Common myeloid progenitor, CD34-positive (primary cell): ENCODE measurements around the gene GDPGP1.
"Not testable (repeated sequence)": the region's sequence is repeated elsewhere in the genome, so short reads cannot be mapped to it uniquely, and the experiment has no call there.

ENCODE experiments used
- CTCF ChIA-PET: fragments of 350-600 bp; sonication (Branson Sonifier 250); formaldehyde crosslinking; loops from one replicate; lab custom pipeline; 2021; ENCODE audit warnings: antibody characterized with exemption; lab: Charles Lee
- POLR2A ChIA-PET: fragments of 350-600 bp; sonication (Branson Sonifier 250); formaldehyde crosslinking; loops from one replicate; lab custom pipeline; 2021; ENCODE audit warnings: antibody characterized with exemption; lab: Charles Lee
- DNase-seq, 3 donors: peaks; one replicate each; pipeline versions ENCODE4 v3.0.0 to v3.0.0-alpha.2; 2013
- H3K27ac ChIP-seq, 2 experiments: 1 replicate in 1 of 2; 2 replicates in 1 of 2; pipeline ENCODE4 v1.7.0; 2013; ENCODE audit warnings: inconsistent platforms in 2 of 2, low read length in 2 of 2, mild to moderate bottlenecking in 2 of 2, low read depth in 1 of 2, moderate library complexity in 1 of 2; ENCODE audit not compliant: severe bottlenecking in 2 of 2, insufficient read depth in 1 of 2, poor library complexity in 1 of 2
- H3K27me3 ChIP-seq, 5 experiments: replicated peaks in 2 of 5; 1 replicate in 3 of 5; 2 replicates in 2 of 5; pipeline versions ENCODE4 v1.6.1 to v1.7.0; 2013; ENCODE audit warnings: low read length in 4 of 5, mild to moderate bottlenecking in 2 of 5, moderate library complexity in 2 of 5, inconsistent platforms in 1 of 5; ENCODE audit not compliant: insufficient read depth in 5 of 5, control insufficient read depth in 4 of 5
- H3K36me3 ChIP-seq, 4 experiments: 1 replicate in 2 of 4; 2 replicates in 2 of 4; pipeline versions ENCODE4 v1.6.1 to v1.7.0; 2013; ENCODE audit warnings: low read length in 3 of 4, control low read depth in 1 of 4, mild to moderate bottlenecking in 1 of 4; ENCODE audit not compliant: control insufficient read depth in 4 of 4, insufficient read depth in 4 of 4
- H3K4me1 ChIP-seq, 4 experiments: 1 replicate in 3 of 4; 2 replicates in 1 of 4; pipeline versions ENCODE4 v1.6.1 to v1.7.1; 2013; ENCODE audit warnings: low read length in 3 of 4, mild to moderate bottlenecking in 3 of 4, control low read depth in 1 of 4, inconsistent platforms in 1 of 4, moderate library complexity in 1 of 4; ENCODE audit not compliant: control insufficient read depth in 4 of 4, insufficient read depth in 4 of 4; ENCODE audit errors: control extremely low read depth in 1 of 4
- H3K4me3 ChIP-seq, 7 experiments: 1 replicate in 4 of 7; 2 replicates in 3 of 7; pipeline versions ENCODE4 v1.5.1 to v1.7.0; 2013; ENCODE audit warnings: mild to moderate bottlenecking in 7 of 7, low read length in 6 of 7, moderate library complexity in 6 of 7, inconsistent platforms in 2 of 7, low read depth in 2 of 7, control low read depth in 1 of 7; ENCODE audit not compliant: insufficient read depth in 4 of 7, control insufficient read depth in 1 of 7; ENCODE audit errors: extremely low read depth in 1 of 7
- H3K9me3 ChIP-seq, 5 experiments: 1 replicate in 4 of 5; 2 replicates in 1 of 5; pipeline versions ENCODE4 v1.6.1 to v1.7.1; 2013; ENCODE audit warnings: low read length in 4 of 5, mild to moderate bottlenecking in 2 of 5, inconsistent platforms in 1 of 5, low read depth in 1 of 5, moderate library complexity in 1 of 5; ENCODE audit not compliant: control insufficient read depth in 4 of 5, insufficient read depth in 2 of 5; ENCODE audit errors: control extremely low read depth in 1 of 5
- WGBS: methylation state at CpG from one replicate; pipeline ENCODE4 v1.1.5; 2013; ENCODE audit not compliant: insufficient coverage; 5-methylcytosine and 5-hydroxymethylcytosine counted together

GDPGP1 gene

DNA sequence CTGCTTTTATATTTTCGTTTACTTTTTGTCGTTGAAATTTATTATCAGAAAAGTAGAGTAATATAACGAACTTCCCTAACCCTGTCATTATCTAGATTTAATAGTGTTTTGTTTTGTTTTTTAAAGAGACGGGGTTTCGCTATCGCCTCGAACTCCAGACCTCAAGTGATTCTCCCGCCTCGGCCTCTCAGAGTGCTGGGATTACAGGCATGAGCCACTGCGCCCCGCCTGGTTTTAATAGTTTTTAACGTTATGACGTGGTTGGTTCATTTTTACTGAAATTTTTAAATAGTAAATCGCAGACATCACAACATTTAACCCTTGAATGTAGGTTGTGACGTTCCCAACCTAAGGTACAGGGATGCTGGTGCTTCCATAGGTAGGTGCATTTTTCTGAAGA lies 32.5 kb downstream of the GDPGP1 start:
- peaks cover 21 to 36% (median 33%) of the 10 kb centered on the region in 4 experiments for H3K4me1 ChIP-seq
- peak overlapping the region; percentile 87 to 94 for H3K27ac ChIP-seq
- no peaks in the 10 kb centered on the region for H3K27me3 ChIP-seq
- H3K9me3 ChIP-seq, result no peaks in the 10 kb centered on the region
- CTCF ChIA-PET, result interaction anchor here (1.4 kb wide), 1 partner anchor 45 kb away, joined by 4 read pairs; no protein-coding TSS in a partner anchor
- POLR2A ChIA-PET, result interaction anchor here (1.0 to 1.2 kb wide), 2 partner anchors 11 to 33 kb away, joined by 3 to 4 read pairs; partner anchors contain the start of genes CIB1 and GDPGP1
- no CpG with 5 or more reads among the region's 15 CpGs for WGBS
- H3K36me3 ChIP-seq, result peaks cover 6 to 30% (median 20%) of the 10 kb centered on the region in 4 experiments
- DNase-seq, result peak in 2 of 3 donors; percentile 30 to 41
- peak overlapping the region; percentile 63 to 93 (median 84) for H3K4me3 ChIP-seq

DNA sequence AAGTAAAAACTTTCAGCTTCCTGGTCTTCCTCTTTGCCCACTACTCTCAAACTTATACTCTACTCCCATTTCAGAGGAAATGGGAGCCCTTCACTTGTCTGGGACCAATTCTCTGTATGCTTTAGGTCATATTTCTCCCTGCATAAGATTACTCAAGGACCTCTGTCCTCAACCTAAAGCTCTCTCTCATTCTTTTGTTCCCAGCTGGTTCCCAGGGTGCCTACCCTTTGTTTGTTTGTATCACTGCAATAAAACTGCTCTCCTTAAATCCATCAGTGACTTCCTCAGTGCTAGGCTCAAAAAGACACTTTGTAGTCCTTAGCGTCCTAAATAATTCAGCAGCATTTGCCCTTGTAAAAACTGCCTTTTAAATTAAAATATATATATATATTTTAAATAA lies 34.4 kb downstream of the GDPGP1 start:
- DNase-seq, result no peak
- no peaks in the 10 kb centered on the region for H3K9me3 ChIP-seq
- WGBS, result no CpG with 5 or more reads among the region's 1 CpG
- H3K4me3 ChIP-seq, result no peak overlapping the region
- no peaks in the 10 kb centered on the region for H3K27me3 ChIP-seq
- H3K36me3 ChIP-seq, result peaks cover 18 to 47% (median 32%) of the 10 kb centered on the region in 4 experiments
- POLR2A ChIA-PET, result interaction anchor here (0.5 kb wide), 1 partner anchor 613 kb away, joined by 3 read pairs; the partner anchor contains the start of gene KIF7
- peaks cover 21 to 36% (median 33%) of the 10 kb centered on the region in 4 experiments for H3K4me1 ChIP-seq
- CTCF ChIA-PET, result interaction anchor here (0.9 to 1.3 kb wide), 3 partner anchors 12 to 125 kb away, joined by 3 to 4 read pairs (median 4); no protein-coding TSS in a partner anchor
- H3K27ac ChIP-seq, result no peak overlapping the region

DNA sequence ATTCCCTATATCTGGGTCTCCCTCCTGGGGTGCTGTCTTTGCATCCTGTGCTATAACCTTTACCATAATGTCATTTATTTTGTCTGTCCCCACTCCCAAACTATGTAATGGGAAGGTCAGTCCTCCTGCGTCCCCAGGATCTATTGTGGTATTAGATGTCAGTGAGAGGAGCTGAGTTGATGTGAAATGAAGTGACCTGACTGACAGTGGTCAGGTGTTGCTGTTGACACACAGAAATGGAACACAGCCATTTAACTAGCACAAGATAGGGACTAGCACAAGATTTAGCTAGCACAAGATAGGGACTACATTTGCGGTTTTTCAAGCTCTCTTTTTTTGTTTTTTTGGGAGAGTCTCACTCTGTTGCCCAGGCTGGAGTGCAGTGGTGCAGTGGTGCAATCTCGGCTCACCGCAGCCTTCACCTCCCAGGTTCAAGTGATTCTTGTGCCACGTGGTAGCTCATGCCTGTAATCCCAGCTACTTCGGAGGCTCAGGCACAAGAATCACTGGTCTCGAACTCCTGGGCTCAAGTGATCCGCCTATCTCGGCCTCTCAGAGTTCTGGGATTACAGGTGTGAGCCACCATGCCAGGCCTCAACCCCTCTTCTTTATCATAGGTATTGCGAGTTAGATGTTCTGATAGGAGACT lies 36.6 kb downstream of the GDPGP1 start:
- 99% methylated on average over 9 of the region's 10 CpGs for WGBS

DNA sequence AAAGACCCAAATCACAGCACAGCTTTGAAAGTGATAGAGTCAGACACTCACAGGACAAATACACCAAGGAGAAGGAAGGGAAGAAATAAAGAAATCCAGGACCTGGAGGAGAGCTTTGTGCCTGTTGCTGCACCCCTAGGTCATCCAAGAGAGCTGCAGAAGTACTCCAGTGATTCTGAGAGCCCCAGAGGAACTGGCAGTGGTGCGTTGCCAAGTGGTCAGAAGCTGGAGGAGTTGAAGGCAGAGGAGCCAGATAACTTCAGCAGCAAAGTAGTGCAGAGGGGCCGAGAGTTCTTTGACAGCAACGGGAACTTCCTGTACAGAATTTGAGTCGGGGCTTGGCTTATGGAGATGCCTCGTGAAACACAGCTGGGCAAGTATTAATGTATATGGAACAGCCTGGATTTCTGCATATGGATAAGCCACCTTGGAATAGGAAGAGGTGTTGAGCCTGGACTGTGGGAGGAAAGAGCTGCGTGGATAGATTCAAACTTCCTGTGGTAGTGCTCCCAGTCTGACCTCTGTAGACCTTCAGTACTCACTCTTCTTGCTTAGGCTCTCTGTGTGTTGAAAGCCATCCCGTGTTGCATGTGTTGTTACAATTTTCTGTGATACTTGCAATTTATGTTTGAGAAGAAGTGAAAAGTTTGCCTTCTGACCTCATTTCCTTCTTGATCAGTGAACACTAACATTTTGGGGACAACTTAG lies 37.6 kb downstream of the GDPGP1 start:
- Histone ChIP-seq H3K27ac (no peak overlapping the region), H3K27me3 (no peaks in the 10 kb centered on the region), H3K4me1 (peaks cover 13 to 15% (median 13%) of the 10 kb centered on the region in 4 experiments), H3K4me3 (no peak overlapping the region), H3K9me3 (no peaks in the 10 kb centered on the region), H3K36me3 (peaks cover 20 to 58% (median 34%) of the 10 kb centered on the region in 4 experiments)
- ChIA-PET CTCF (interaction anchor here (1.2 to 1.7 kb wide), 3 partner anchors 11 to 23 kb away, joined by 3 to 6 read pairs (median 6); partner anchors contain the start of gene TTLL13), POLR2A (interaction anchor here (0.6 kb wide), 1 partner anchor 428 kb away, joined by 4 read pairs; no protein-coding TSS in a partner anchor)
- 86% methylated on average over 6 of the region's 7 CpGs for WGBS
- DNase-seq, result no peak

More for the DNA sequence above, 36.6 kb downstream of the GDPGP1 start:
- H3K27ac ChIP-seq, result no peak overlapping the region
- peaks cover 20 to 58% (median 34%) of the 10 kb centered on the region in 4 experiments for H3K36me3 ChIP-seq
- peaks cover 14 to 22% (median 21%) of the 10 kb centered on the region in 4 experiments for H3K4me1 ChIP-seq
- H3K27me3 ChIP-seq, result no peaks in the 10 kb centered on the region
- H3K9me3 ChIP-seq, result no peaks in the 10 kb centered on the region
- no peak overlapping the region for H3K4me3 ChIP-seq
- ChIA-PET POLR2A (no interaction called here), CTCF (interaction anchor here (0.9 to 1.7 kb wide), 6 partner anchors 11 to 38 kb away, joined by 3 to 6 read pairs (median 3); partner anchors contain the start of gene TTLL13)
- DNase-seq, result no peak

DNA sequence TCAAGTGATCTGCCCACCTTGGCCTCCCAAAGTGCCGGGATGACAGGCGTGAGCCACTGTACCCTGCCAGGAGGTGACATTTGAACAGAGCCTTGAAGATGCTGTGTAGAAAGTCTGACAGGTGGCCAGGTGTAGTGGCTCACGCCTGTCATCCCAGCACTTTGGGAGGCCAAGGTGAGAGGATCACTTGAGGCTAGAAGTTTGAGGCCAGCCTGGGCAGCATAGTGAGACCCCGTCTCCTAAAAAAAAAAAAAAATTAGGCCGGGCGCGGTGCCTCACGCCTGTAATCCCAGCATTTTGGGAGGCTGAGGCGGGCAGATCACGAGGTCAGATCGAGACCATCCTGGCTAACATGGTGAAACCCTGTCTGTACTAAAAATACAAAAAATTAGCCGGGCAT lies 44.5 kb downstream of the GDPGP1 start:
- DNase-seq, H3K9me3 ChIP-seq, CTCF ChIA-PET, H3K27ac ChIP-seq, H3K4me1 ChIP-seq, H3K27me3 ChIP-seq, H3K4me3 ChIP-seq: not testable (repeated sequence)
- H3K36me3 ChIP-seq, result peaks cover 0 to 12% (median 2%) of the 10 kb centered on the region in 4 experiments
- 98% methylated on average over 9 of the region's 12 CpGs for WGBS
- POLR2A ChIA-PET, result interaction anchor here (0.6 kb wide), 1 partner anchor 570 kb away, joined by 3 read pairs; no protein-coding TSS in a partner anchor

DNA sequence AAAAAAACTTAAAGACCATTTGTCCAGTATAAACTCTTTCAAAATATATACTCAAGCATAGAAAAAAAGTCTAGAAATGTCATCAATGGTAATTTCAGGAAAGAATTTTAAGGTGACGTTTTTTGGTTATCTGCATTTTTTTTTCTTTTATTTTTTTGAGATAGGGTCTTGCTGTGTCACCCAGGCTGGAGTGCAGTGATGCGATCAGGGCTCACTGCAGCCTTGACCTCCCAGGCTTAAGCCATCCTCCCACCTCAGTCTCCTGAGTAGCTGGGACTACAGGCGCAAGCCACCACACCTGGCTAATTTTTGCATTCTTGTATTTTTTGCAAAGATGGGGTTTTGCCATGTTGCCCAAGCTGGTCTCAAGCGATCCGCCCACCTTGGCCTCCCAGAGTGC lies 46.7 kb downstream of the GDPGP1 start:
- POLR2A ChIA-PET, H3K4me3 ChIP-seq, DNase-seq, H3K27ac ChIP-seq, H3K9me3 ChIP-seq, H3K27me3 ChIP-seq, H3K36me3 ChIP-seq, H3K4me1 ChIP-seq: not testable (repeated sequence)
- 93% methylated on average over 4 of the region's 5 CpGs for WGBS
- CTCF ChIA-PET, result interaction anchor here (0.9 to 1.7 kb wide), 4 partner anchors 8 to 21 kb away, joined by 3 to 4 read pairs (median 3); no protein-coding TSS in a partner anchor
